Cerebellar nuclear complex (tissue), 1 donor: ENCODE data around the gene C2CD4D.
"Not testable (repeated sequence)": the region's sequence is repeated elsewhere in the genome, so short reads cannot be mapped to it uniquely, and the experiment has no call there.

Experiments
- DNase-seq, 2 experiments: peaks; one replicate each; lab custom pipeline; 2025; lab: John Stamatoyannopoulos, UW

The C2CD4D gene

GRCh38 chr1:151858886-151859665 is 19.5 kb upstream of the C2CD4D start:
- no peak for DNase-seq

DNA sequence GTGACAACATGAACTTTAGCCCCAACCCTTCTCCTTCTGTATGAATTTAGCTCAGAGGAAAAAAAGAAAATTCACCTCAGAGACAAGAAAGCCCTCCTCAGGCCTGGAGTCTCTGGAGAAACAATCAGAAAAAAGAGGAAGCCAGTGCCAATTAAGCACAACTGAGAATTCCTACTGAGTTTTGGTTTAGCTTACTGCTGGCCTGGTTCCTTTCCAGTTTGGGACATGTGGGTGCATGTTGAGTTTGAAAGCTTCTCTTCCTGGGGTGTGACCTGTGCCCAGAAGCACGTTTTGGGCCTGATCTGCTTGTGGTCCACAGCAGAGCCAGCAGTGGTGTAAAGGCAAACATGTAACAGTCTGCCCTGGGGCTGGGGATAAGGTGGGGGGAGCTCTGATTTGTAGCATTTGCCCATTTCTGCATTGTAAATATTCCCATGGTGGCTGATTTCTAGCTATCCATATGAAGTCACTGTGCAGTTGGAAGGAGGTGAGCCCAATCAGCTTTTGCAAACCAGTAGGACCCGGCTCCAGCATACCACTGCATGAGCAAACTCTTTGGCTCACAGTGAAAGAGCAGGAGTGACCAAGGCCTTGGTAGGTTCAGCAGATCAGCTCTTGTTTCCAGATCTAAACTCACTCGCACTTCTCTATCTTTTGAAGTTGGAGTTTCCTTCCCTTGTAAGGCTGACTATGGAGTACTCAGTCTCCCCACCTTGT is 18.6 kb upstream of the C2CD4D start:
- no peak for DNase-seq

DNA sequence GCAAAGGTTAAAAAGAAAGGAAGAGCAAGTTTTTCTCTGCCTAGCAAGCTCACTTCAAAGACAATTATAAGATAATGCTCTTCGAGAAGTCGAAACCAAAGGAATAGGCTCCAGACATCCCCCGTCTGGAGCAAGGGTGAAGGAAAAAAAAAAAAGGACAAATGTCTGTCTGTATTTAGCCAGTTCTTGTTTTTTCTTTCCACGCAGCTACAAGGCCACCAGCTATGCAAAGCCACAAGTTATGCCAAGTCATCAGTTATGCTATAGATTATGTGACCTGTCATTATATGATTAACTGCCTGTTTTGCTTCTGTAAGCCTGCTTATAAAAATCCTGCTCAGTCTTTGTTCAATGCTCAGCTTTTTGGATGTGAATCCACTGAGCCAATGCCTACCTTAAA is 16.3 kb upstream of the C2CD4D start:
- DNase-seq: no peak

- not testable (repeated sequence) for DNase-seq
These were observed 15.9 kb upstream of the C2CD4D start for GRCh38 chr1:151855516-151855915.

DNA sequence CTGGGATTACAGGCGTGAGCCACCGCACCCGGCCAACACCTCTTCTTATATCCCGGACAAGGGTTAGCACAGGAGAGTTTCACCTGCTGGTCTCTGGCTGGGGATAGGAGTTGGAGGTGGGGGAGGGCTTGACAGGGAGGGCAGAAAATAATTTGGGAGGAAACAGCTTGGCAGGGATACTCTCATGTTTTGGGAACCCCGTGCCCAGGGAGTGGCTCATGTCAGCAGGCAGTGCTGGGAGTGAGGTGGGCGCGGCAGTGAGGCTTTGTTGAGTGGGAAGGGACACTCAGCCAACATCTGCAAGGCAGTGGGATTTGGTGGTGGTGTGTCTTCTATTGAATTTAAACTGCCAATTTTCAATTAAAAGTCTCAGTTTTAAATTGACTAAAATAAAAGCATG is 15.0 kb upstream of the C2CD4D start:
- no peak for DNase-seq

DNA sequence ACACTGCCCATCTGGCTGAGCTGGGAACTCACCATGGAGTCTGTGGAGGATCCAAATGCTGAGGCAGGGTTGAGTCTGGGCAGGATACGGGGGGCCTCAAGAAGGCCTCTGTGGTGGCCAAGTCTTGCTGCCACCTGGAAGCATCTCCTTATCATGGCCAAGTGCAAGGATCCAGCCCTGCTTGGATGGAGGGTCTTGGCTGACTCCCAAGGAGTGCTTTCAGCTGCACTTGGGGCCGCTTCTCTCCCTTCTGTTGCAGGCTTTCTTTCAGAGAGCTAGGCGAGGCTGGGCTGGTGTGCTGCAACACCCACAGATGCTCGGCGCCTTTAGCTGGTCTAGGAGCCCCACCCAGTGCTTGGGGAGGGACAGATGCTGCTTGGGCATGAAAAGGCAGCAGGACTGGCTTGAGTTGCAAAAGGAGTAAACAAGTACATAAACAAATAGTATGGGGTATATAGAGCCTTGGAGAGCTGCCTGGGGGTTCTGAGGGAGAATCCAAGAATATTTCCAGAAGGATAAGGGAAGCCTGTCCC is 13.9 kb upstream of the C2CD4D start, which contains the start of gene THEM5:
Gene THEM5, minus strand, starts transcription at position 302 of the 533 bp plus-strand sequence. Its CDS starts 147 bp downstream, at position 155.
- DNase-seq: no peak

GRCh38 chr1:151852733-151853132 is 13.1 kb upstream of the C2CD4D start:
- DNase-seq: no peak

DNA sequence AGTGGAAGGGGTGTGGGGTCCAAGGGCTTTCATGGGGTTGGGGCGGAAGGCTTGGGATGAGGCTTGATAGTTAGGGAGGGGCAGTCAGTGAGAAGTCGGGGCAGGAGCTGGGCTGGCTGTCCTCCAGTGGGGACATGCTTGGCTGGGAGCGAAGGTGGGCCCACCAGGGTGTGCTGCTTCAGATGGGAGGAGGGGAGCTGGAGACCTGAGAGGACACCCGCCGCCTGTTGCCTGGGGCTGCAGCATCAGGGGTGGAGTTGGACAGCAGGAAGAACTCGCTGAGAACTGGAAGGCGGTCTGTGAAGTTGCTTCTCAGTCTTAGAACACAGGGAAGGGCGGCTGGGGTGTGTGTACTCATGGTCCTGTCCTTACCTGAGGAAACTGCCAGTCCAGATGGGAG is 12.3 kb upstream of the C2CD4D start:
- DNase-seq: no peak

GRCh38 chr1:151849871-151850270 is 10.3 kb upstream of the C2CD4D start:
- DNase-seq: no peak

DNA sequence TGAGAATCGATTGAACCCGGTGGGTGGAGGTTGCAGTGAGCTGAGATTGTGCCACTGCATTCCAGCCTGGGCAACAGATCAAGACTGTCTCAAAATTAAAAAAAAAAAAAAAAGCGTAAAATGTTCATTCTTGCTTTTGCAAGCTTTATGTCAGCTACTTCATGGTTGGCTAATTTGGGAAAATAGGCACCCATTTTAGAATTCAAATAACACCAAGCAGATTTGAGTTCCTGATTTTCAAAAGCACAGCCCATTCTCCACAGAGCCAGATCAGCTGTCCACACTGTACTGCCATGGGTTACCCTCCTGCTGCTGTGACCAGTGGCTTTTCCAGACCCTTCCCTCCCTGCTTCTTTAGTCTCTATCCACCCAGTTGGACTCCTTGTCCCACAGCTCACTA is 9.5 kb upstream of the C2CD4D start:
- DNase-seq: no peak

DNA sequence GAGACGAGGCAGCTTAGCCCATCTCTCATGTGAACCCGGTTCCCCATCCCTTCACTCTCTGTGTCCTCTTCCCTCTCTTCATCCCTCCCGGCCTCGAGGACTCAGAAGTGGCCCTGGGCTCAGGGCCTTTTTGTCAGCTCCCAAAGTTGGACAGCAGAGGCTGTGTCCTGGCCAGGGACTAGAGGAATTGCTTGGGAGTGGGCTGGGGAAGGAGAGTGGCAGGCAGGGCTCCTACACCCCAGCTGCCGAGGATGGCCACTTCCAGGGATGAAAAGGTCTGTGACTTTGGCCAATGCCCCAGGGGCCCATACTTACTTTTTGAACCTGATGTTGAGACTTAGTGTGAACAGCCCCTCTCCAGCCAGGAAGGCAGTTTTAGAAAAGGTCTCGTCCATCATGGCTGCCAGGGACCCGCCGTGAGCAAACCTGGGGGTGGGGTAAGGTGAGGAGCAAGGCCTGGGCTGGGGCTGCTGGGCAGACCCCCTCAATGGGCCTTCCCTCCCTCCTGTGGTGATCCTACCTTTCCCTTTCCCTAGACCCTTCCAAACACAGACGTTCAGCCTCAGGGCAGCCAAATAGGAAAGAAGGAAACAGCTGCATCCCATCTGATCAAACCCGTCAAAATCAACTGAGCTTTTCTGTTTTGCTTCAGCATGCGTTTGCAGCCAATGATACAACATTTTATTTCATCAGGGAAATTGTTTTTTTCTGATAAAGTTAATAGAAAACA is 8.4 kb upstream of the C2CD4D start:
- DNase-seq: no peak

GRCh38 chr1:151846686-151847237 is 7.1 kb upstream of the C2CD4D start:
- no peak for DNase-seq

DNA sequence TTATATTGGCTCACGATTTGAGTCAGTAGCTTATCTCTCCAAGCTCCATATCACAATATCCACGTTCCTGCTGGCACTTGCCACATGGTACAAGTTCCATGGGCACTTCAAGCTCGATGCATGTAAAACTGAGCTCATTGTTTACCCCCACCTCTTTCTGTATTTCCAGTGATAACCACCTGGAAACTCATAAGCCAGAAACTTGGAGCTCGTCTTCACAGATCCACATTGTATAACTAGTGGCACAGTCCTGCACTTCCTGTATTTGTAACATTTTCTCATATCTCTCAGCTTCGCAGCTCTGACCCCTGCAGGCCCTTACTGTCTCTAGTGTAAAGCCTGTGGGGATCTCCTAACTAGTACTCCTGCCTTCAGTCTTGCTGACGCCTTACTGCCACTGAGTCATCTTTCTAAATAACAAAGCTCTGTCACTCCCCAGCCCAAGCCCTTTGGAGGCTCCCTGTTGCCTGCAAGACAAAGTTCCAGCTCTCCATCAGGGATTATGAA is 6.5 kb upstream of the C2CD4D start:
- DNase-seq: no peak

DNA sequence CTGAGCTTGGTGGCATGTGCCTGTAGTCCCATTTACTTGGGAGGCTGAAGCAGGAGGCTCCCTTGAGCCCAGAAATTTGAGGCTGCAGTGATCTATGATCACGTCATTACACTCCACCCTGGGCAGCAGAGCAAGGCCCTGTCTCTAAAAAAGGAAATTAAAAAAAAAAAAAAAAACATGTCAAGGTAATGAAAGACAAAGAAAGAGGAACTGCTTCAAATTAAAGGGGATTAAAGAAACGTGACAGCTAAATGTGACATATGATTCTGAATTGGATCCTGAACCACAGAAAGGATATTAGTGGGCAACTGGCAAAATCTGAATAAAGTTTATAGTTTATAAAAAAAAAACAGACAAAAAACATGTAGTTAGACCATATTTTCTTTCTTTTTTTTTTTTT is 3.8 kb upstream of the C2CD4D start:
- no peak for DNase-seq

GRCh38 chr1:151841141-151841540 is 1.5 kb upstream of the C2CD4D start:
- DNase-seq: no peak

DNA sequence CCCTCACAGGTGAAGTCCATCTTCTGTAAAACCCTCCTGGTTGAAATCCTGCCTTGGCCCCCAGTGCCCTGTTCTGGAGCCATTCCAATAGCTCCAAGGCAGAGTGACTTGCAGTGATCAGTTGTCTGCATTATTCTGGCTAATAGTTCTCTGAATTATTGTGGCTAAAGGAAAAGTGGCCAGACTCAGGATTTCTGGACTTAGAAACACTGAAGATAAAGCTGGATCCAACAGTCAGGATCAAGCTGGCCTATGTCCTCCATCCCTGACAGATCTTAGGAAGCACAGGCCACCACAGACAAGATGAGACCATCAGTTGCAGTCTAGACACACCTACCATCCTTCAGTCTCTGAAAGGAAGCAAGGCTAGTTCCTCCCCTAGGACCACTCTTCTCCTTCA is 801 bp upstream of the C2CD4D start:
- DNase-seq: no peak

DNA sequence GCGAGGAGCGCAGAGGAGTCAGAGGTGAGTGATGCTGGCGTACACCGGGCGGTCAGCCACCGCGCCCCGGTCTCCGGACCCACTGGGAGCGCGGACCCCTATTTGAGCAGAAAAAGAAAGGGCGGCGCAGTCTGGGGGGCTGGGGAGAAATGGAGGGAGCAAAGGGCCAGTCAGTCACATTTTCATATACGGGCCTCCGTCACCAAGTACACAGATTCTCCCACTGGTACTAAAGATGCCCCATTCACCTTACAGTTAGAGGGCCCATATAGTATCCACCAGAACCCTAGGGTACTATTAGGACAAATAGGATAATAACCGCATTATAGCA is 573 bp downstream of the C2CD4D start:
- DNase-seq: no peak

DNA sequence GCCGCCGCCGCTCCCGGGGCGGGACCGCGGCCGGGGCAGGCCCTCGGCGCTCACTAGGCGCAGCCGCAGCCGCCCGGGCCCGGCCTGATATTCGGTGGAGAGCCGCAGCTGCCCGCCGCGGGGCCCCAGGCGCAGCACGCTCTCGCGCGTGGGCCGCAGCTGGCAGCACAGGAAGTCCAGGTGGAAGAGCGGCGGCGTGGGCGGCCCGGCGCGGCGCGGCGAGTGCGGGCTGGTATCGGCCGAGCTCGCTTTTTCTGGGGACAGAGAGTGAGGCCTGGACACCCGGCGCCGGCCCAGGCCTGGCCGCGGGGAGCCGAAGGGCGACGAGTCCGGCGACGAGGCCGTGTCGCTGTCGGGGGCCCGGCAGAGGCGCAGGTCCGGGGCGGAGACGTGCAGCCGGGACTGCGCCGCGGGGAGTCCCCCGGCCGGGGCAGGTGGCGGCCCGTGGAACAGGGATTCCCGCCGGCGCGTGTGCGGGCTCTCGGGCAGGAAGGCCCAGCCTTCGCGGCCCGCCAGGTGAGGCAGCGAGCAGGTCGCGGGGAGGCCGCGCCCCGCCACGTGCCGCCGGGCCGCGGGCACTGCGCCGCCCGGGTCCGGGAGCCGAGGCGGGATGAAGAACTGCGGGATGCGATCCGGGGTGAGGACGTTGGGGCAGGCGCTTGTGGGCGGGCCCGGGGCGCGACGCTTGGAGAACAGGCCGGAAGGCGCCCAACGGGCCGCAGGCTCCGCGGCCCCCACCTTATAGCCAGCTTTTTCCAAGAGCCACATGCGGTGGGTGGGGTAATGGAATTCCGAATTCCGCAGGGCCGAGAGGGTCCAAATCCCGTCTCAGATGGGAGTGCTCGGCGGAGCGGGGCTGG is 1.2 kb downstream of the C2CD4D start:
- DNase-seq: no peak

GRCh38 chr1:151837884-151838221 is 1.8 kb downstream of the C2CD4D start:
- no peak for DNase-seq

DNA sequence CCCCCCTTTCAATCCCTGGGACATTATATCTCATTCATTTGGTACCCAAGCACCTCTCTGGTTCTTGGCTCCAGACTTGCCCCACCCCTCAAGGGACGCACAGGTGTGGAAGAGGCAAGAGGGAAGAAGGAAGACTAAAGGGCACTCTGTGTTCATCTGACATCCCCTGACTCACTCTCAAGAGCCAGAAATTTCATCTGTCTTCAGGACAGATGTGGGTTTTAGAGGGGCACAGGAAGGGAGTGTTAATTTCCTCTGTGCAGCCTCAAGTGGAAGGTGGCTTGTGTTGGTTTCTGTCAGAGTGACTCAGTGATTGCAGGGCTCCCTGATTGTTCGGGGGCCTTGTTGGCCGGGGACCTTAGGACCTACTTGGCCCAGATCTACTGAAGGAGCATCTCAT is 2.4 kb downstream of the C2CD4D start:
- no peak for DNase-seq

GRCh38 chr1:151835596-151835995 is 4.0 kb downstream of the C2CD4D start:
- DNase-seq: no peak
